ENCODE results near the gene LDHAL6B.

Gene LDHAL6B

GRCh38 chr15:59256482-59256881 is 49.8 kb downstream of the LDHAL6B start:
- in situ Hi-C loops (cut with HindIII; ENCODE audit: low pct_ligation_motif_present, low sequenced_read_pairs), result no loop called here

GRCh38 chr15:59257140-59257539 is 50.5 kb downstream of the LDHAL6B start:
- no peaks in the 10 kb centered on the region for H3K27me3 ChIP-seq (replicated peaks)
- no peak overlapping the region for H3K4me3 ChIP-seq (ENCODE audit: low read depth, low read length)
- TF ChIP-seq, protein P1, sequence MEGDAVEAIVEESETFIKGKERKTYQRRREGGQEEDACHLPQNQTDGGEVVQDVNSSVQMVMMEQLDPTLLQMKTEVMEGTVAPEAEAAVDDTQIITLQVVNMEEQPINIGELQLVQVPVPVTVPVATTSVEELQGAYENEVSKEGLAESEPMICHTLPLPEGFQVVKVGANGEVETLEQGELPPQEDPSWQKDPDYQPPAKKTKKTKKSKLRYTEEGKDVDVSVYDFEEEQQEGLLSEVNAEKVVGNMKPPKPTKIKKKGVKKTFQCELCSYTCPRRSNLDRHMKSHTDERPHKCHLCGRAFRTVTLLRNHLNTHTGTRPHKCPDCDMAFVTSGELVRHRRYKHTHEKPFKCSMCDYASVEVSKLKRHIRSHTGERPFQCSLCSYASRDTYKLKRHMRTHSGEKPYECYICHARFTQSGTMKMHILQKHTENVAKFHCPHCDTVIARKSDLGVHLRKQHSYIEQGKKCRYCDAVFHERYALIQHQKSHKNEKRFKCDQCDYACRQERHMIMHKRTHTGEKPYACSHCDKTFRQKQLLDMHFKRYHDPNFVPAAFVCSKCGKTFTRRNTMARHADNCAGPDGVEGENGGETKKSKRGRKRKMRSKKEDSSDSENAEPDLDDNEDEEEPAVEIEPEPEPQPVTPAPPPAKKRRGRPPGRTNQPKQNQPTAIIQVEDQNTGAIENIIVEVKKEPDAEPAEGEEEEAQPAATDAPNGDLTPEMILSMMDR (IDR thresholded peaks at IDR 0.05; ENCODE audit: low read depth, low read length, missing control alignments), result no peak
- no peak for DNase-seq
- no peak overlapping the region for H3K27ac ChIP-seq
- H3K36me3 ChIP-seq (replicated peaks), result peaks cover 26% of the 10 kb centered on the region
- in situ Hi-C loops (cut with HindIII; ENCODE audit: low pct_ligation_motif_present, low sequenced_read_pairs), result no loop called here

More at GRCh38 chr15:59256482-59256881, 49.8 kb downstream of the LDHAL6B start:
- H3K4me3 ChIP-seq (ENCODE audit: low read depth, low read length), result no peak overlapping the region
- DNase-seq, result no peak
- peaks cover 26% of the 10 kb centered on the region for H3K36me3 ChIP-seq (replicated peaks)
- H3K27ac ChIP-seq, result no peak overlapping the region
- H3K27me3 ChIP-seq (replicated peaks), result no peaks in the 10 kb centered on the region
- TF ChIP-seq, protein P1 (IDR thresholded peaks at IDR 0.05; ENCODE audit: low read depth, low read length, missing control alignments), result no peak
